Activated CD8-positive, alpha-beta memory T cell treated with anti-CD3 and anti-CD28 coated beads, Interleukin-2, amount 50 U/mL, for 48 hours (primary cell): ENCODE measurements around the gene SLC30A1.
"Not testable (repeated sequence)": the region's sequence is repeated elsewhere in the genome, so short reads cannot be mapped to it uniquely, and the experiment has no call there.

Source experiments
- DNase-seq: peaks from one replicate; pipeline ENCODE4 v3.0.0-alpha.2; 2020

Gene SLC30A1

GRCh38 chr1:211541720-211542477 lies 37.1 kb downstream of the SLC30A1 start:
- no peak for DNase-seq

- no peak for DNase-seq
Measured at GRCh38 chr1:211541278-211541677, 37.7 kb downstream of the SLC30A1 start.

GRCh38 chr1:211540824-211541223 lies 38.1 kb downstream of the SLC30A1 start:
- DNase-seq, result not testable (repeated sequence)

GRCh38 chr1:211538287-211538686 lies 40.7 kb downstream of the SLC30A1 start:
- no peak for DNase-seq

GRCh38 chr1:211537253-211537652 lies 41.7 kb downstream of the SLC30A1 start:
- DNase-seq, result no peak

GRCh38 chr1:211536606-211537005 lies 42.4 kb downstream of the SLC30A1 start:
- no peak for DNase-seq

- no peak for DNase-seq
Measured at GRCh38 chr1:211535346-211535745, 43.6 kb downstream of the SLC30A1 start.

GRCh38 chr1:211534545-211535291 lies 44.2 kb downstream of the SLC30A1 start:
- DNase-seq, result no peak

GRCh38 chr1:211532088-211532444 lies 46.9 kb downstream of the SLC30A1 start:
- no peak for DNase-seq

- no peak for DNase-seq
Measured at GRCh38 chr1:211531194-211532087, 47.5 kb downstream of the SLC30A1 start.

GRCh38 chr1:211530102-211530501 lies 48.9 kb downstream of the SLC30A1 start:
- DNase-seq, result no peak

GRCh38 chr1:211529453-211529852 lies 49.5 kb downstream of the SLC30A1 start:
- no peak for DNase-seq

- no peak for DNase-seq
Measured at GRCh38 chr1:211529011-211529410, 50.0 kb downstream of the SLC30A1 start.

- no peak for DNase-seq
Measured at GRCh38 chr1:211527888-211528287, 51.1 kb downstream of the SLC30A1 start.

- no peak for DNase-seq
Measured at GRCh38 chr1:211527006-211527405, 52.0 kb downstream of the SLC30A1 start.

- DNase-seq, result no peak
Measured at GRCh38 chr1:211526101-211526500, 52.9 kb downstream of the SLC30A1 start.

- no peak for DNase-seq
Measured at GRCh38 chr1:211525101-211525676, 53.8 kb downstream of the SLC30A1 start.

- DNase-seq, result no peak
Measured at GRCh38 chr1:211524521-211524920, 54.4 kb downstream of the SLC30A1 start.

- no peak for DNase-seq
Measured at GRCh38 chr1:211522804-211523203, 56.2 kb downstream of the SLC30A1 start.
